Calu3 (cell line): Measurements from ENCODE around the gene DCAKD. TPM values are rescaled to one million over a fixed set of nuclear protein-coding genes. Genes with fewer than 3 reads are reported as not detected.

Experiments used
- BruUV-seq: library from RNA; stranded (reverse); fragments of 400-500 nt; replicated peaks from 2 replicates; lab custom pipeline; 2021; lab: Mats Ljungman, UMichigan
- CTCF ChIA-PET: fragments of 300-600 bp; sonication (Branson Sonifier 250); formaldehyde crosslinking; loops from one replicate; lab custom pipeline; 2022; ENCODE audit warnings: antibody characterized with exemption; lab: Charles Lee
- DNase-seq: peaks from one replicate; pipeline ENCODE4 v3.0.0; 2022
- H3K27ac Mint-ChIP-seq: one replicate; pipeline ENCODE4 v1.8.0; 2022; ENCODE audit warnings: mixed read lengths; ENCODE audit not compliant: unreplicated experiment
- H3K27me3 Mint-ChIP-seq: one replicate; pipeline ENCODE4 v1.8.0; 2022; ENCODE audit warnings: mixed read lengths; ENCODE audit not compliant: unreplicated experiment
- H3K36me3 Mint-ChIP-seq: one replicate; pipeline ENCODE4 v1.8.0; 2022; ENCODE audit warnings: mild to moderate bottlenecking, moderate library complexity, mixed read lengths; ENCODE audit not compliant: insufficient read depth, unreplicated experiment
- H3K4me1 Mint-ChIP-seq: one replicate; pipeline ENCODE4 v1.8.0; 2022; ENCODE audit warnings: mild to moderate bottlenecking, low read depth, mixed read lengths; ENCODE audit not compliant: unreplicated experiment
- H3K4me3 Mint-ChIP-seq: one replicate; pipeline ENCODE4 v1.8.0; 2022; ENCODE audit warnings: mild to moderate bottlenecking, low read depth, moderate library complexity, mixed read lengths; ENCODE audit not compliant: unreplicated experiment
- H3K9me3 Mint-ChIP-seq: one replicate; pipeline ENCODE4 v1.8.0; 2022; ENCODE audit warnings: low read depth, mixed read lengths; ENCODE audit not compliant: unreplicated experiment
- CTCF ChIP-seq: fragments of 200-600 bp; IDR thresholded peaks from one replicate; pipeline ENCODE4 v1.8.0; 2022; ENCODE audit warnings: antibody characterized with exemption; ENCODE audit not compliant: unreplicated experiment
- intact Hi-C: fragments of 100-400 bp; cut with micrococcal nuclease; formaldehyde crosslinking; loops from one replicate; pipeline ENCODE4 v1.10.0; 2022; ENCODE audit not compliant: unreplicated experiment
- total RNA-seq: library from RNA; stranded (reverse); gene quantifications from 2 replicates; pipeline ENCODE4 v1.2.3, GENCODE V29; 2022

The DCAKD gene
- total RNA-seq, 1 experiment from 2014 or later = 20.5 TPM

GRCh38 chr17:45077643-45078042 is 26.2 kb upstream of the DCAKD start:
- no peak for DNase-seq
- intact Hi-C loops = no loop called here
- no TSS peak for BruUV-seq
- peaks cover 52% of the 10 kb centered on the region for H3K36me3 Mint-ChIP-seq
- TF ChIP-seq CTCF = no peak
- H3K9me3 Mint-ChIP-seq = no peaks in the 10 kb centered on the region
- no peaks in the 10 kb centered on the region for H3K27me3 Mint-ChIP-seq
- no peak overlapping the region for H3K4me3 Mint-ChIP-seq
- CTCF ChIA-PET = no interaction called here
- peaks cover 21% of the 10 kb centered on the region for H3K4me1 Mint-ChIP-seq
- no peak overlapping the region for H3K27ac Mint-ChIP-seq

GRCh38 chr17:45073414-45074070 is 22.1 kb upstream of the DCAKD start:
- intact Hi-C loops = no loop called here
- Mint-ChIP-seq H3K4me3 (no peak overlapping the region), H3K36me3 (peaks cover 62% of the 10 kb centered on the region)

GRCh38 chr17:45070809-45071208 is 19.4 kb upstream of the DCAKD start:
- Mint-ChIP-seq H3K27me3 (no peaks in the 10 kb centered on the region), H3K9me3 (no peaks in the 10 kb centered on the region), H3K27ac (no peak overlapping the region), H3K4me3 (no peak overlapping the region), H3K4me1 (peaks cover 12% of the 10 kb centered on the region), H3K36me3 (peaks cover 62% of the 10 kb centered on the region)
- no peak for TF ChIP-seq CTCF
- BruUV-seq = no TSS peak
- intact Hi-C loops = no loop called here
- DNase-seq = no peak
- CTCF ChIA-PET = no interaction called here

More at GRCh38 chr17:45073414-45074070, 22.1 kb upstream of the DCAKD start:
- no peak for TF ChIP-seq CTCF
- no peaks in the 10 kb centered on the region for H3K9me3 Mint-ChIP-seq
- H3K27me3 Mint-ChIP-seq = no peaks in the 10 kb centered on the region
- DNase-seq = no peak
- CTCF ChIA-PET = interaction anchor here (0.6 kb wide), 1 partner anchor 38 kb away, joined by 5 read pairs; no protein-coding TSS in a partner anchor
- H3K27ac Mint-ChIP-seq = no peak overlapping the region
- peaks cover 21% of the 10 kb centered on the region for H3K4me1 Mint-ChIP-seq
- no TSS peak for BruUV-seq

- Mint-ChIP-seq H3K27ac (no peak overlapping the region), H3K27me3 (no peaks in the 10 kb centered on the region), H3K4me1 (peaks cover 12% of the 10 kb centered on the region), H3K36me3 (peaks cover 58% of the 10 kb centered on the region), H3K4me3 (no peak overlapping the region), H3K9me3 (no peaks in the 10 kb centered on the region)
- BruUV-seq = no TSS peak
- intact Hi-C loops = no loop called here
- CTCF ChIA-PET = no interaction called here
- no peak for DNase-seq
- TF ChIP-seq CTCF = no peak
Observed at GRCh38 chr17:45070001-45070400, 18.6 kb upstream of the DCAKD start.
